HL-60 (cell line): Measurements from ENCODE around the gene BRPF3.

ENCODE experiments used
- POLR2AphosphoS5 ChIP-seq: IDR thresholded peaks from 2 replicates; pipeline ENCODE4 v1.6.1; 2012; ENCODE audit warnings: low read depth
- TF ChIP-seq, protein P1 (sequence below): IDR thresholded peaks from one replicate; pipeline ENCODE4 v1.5.1; 2011; ENCODE audit warnings: low read length, control low read depth, inconsistent platforms; ENCODE audit not compliant: insufficient read depth

DNA sequence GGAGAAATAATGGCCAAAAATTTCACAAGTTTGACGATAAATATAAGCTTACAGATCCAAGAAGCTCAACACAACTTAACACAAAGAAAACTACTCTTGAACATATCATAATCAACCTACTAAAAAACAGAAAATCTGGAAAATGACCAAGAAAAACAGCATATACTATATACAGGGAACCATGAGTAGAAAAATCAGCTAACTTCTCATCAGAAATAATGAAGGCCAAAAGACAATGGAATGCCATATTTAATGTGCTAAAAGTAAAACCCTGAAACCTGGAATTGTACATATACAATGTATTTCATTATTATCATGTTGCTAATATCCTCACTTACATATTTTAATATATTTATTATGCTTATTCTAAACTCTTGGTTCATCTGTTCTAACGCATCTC, 40.9 kb upstream of the BRPF3 start:
- TF ChIP-seq, protein P1, sequence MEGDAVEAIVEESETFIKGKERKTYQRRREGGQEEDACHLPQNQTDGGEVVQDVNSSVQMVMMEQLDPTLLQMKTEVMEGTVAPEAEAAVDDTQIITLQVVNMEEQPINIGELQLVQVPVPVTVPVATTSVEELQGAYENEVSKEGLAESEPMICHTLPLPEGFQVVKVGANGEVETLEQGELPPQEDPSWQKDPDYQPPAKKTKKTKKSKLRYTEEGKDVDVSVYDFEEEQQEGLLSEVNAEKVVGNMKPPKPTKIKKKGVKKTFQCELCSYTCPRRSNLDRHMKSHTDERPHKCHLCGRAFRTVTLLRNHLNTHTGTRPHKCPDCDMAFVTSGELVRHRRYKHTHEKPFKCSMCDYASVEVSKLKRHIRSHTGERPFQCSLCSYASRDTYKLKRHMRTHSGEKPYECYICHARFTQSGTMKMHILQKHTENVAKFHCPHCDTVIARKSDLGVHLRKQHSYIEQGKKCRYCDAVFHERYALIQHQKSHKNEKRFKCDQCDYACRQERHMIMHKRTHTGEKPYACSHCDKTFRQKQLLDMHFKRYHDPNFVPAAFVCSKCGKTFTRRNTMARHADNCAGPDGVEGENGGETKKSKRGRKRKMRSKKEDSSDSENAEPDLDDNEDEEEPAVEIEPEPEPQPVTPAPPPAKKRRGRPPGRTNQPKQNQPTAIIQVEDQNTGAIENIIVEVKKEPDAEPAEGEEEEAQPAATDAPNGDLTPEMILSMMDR, result no peak
- no peak for TF ChIP-seq POLR2AphosphoS5
